Neural cell (in vitro differentiated cells): ENCODE results near the gene URGCP. TPM values are rescaled to one million over a fixed set of nuclear protein-coding genes. Genes with fewer than 3 reads are reported as not detected.

Experiments used
- H2AFZ ChIP-seq: fragments of 200-600, 300-800 bp; sonication (generic), shearing (Covaris generic); 2 replicates; pipeline ENCODE4 v1.6.0; 2014; ENCODE audit warnings: low read depth, mild to moderate bottlenecking, antibody characterized with exemption, low read length, moderate library complexity
- H3F3A ChIP-seq: fragments of 200-600 bp; shearing (Covaris generic); 2 replicates; pipeline ENCODE4 v1.6.1; 2016; ENCODE audit warnings: mild to moderate bottlenecking, moderate library complexity, mixed read lengths, antibody characterized with exemption, low read length; ENCODE audit not compliant: insufficient read depth, poor library complexity, severe bottlenecking
- H3K27ac ChIP-seq: fragments of 200-600, 300-800 bp; sonication (generic), shearing (Covaris generic); 2 replicates; pipeline ENCODE4 v1.5.1; 2014; ENCODE audit warnings: mild to moderate bottlenecking, low read length, moderate library complexity
- H3K27me3 ChIP-seq: fragments of 300-800, 200-600 bp; sonication (generic), shearing (Covaris generic); 2 replicates; pipeline ENCODE4 v1.6.0; 2014; ENCODE audit warnings: mild to moderate bottlenecking, low read depth, low read length, moderate library complexity; ENCODE audit not compliant: insufficient read depth
- H3K36me3 ChIP-seq: fragments of 300-800, 200-600 bp; sonication (generic), shearing (Covaris generic); 2 replicates; pipeline ENCODE4 v1.5.1; 2014; ENCODE audit warnings: mild to moderate bottlenecking, antibody characterized with exemption, low read length, moderate library complexity; ENCODE audit not compliant: insufficient read depth
- H3K4me2 ChIP-seq: fragments of 300-800, 200-600 bp; sonication (generic), shearing (Covaris generic); 2 replicates; pipeline ENCODE4 v1.6.0; 2014; ENCODE audit warnings: mild to moderate bottlenecking, low read length
- H3K4me3 ChIP-seq: fragments of 300-800, 200-600 bp; sonication (generic), shearing (Covaris generic); 2 replicates; pipeline ENCODE4 v1.5.1; 2014; ENCODE audit warnings: mild to moderate bottlenecking, low read length, moderate library complexity
- H3K79me2 ChIP-seq: fragments of 200-600 bp; shearing (Covaris generic); replicated peaks from 2 replicates; pipeline ENCODE4 v1.6.0; 2014; ENCODE audit warnings: mild to moderate bottlenecking, low read length, moderate library complexity; ENCODE audit not compliant: insufficient read depth
- H3K9ac ChIP-seq: fragments of 300-800, 200-600 bp; sonication (generic), shearing (Covaris generic); 2 replicates; pipeline ENCODE4 v1.6.1; 2016; ENCODE audit warnings: mild to moderate bottlenecking, low read length, mixed read lengths
- H3K9me2 ChIP-seq: fragments of 200-600 bp; shearing (Covaris generic); 2 replicates; pipeline ENCODE4 v1.6.1; 2016; ENCODE audit warnings: mild to moderate bottlenecking, low read length, mixed read lengths; ENCODE audit not compliant: insufficient read depth
- H3K9me3 ChIP-seq: fragments of 200-600, 300-800 bp; sonication (generic), shearing (Covaris generic); 2 replicates; pipeline ENCODE4 v1.6.1; 2016; ENCODE audit warnings: mild to moderate bottlenecking, mixed run types, low read length, moderate library complexity, mixed read lengths
- H4K20me1 ChIP-seq: fragments of 200-600 bp; shearing (Covaris generic); 2 replicates; pipeline ENCODE4 v1.6.1; 2016; ENCODE audit warnings: mild to moderate bottlenecking, mixed run types; ENCODE audit not compliant: insufficient read depth
- EP300 ChIP-seq: fragments of 450-650 bp; conservative IDR thresholded peaks from 2 replicates; pipeline ENCODE4 v1.6.1; 2014; ENCODE audit warnings: antibody characterized with exemption, mild to moderate bottlenecking, moderate library complexity; ENCODE audit not compliant: poor library complexity, severe bottlenecking
- EZH2 ChIP-seq: fragments of 200-600, 300-800 bp; shearing (Covaris generic), sonication (generic); IDR thresholded peaks from 2 replicates; pipeline ENCODE4 v1.6.1; 2014; ENCODE audit warnings: antibody characterized with exemption, low read length, borderline replicate concordance, mild to moderate bottlenecking; ENCODE audit not compliant: insufficient read depth, poor library complexity, severe bottlenecking
- MXI1 ChIP-seq: fragments of 450-650 bp; conservative IDR thresholded peaks from 2 replicates; pipeline ENCODE4 v1.6.1; 2014; ENCODE audit warnings: antibody characterized with exemption, mild to moderate bottlenecking; ENCODE audit not compliant: poor library complexity, severe bottlenecking
- POLR2AphosphoS5 ChIP-seq: IDR thresholded peaks from 2 replicates; pipeline ENCODE4 v1.6.1; 2012
- RAD21 ChIP-seq: fragments of 450-650 bp; conservative IDR thresholded peaks from 2 replicates; pipeline ENCODE4 v1.6.1; 2014; ENCODE audit warnings: antibody characterized with exemption, mild to moderate bottlenecking, moderate library complexity
- SMC3 ChIP-seq: fragments of 450-650 bp; conservative IDR thresholded peaks from 2 replicates; pipeline ENCODE4 v1.6.1; 2014; ENCODE audit warnings: antibody characterized with exemption, mild to moderate bottlenecking, moderate library complexity; ENCODE audit not compliant: poor library complexity
- TAF1 ChIP-seq: IDR thresholded peaks from 2 replicates; pipeline ENCODE4 v1.6.1; 2012; ENCODE audit warnings: low read depth
- polyA plus RNA-seq: library from polyadenylated mRNA; depleted of rRNA; stranded (reverse); fragments of >200 nt; gene quantifications from 2 replicates; pipeline ENCODE4 v1.2.3, GENCODE V29; 2014
- TF ChIP-seq, protein P1 (sequence below): IDR thresholded peaks from 2 replicates; pipeline ENCODE4 v1.6.1; 2012; ENCODE audit warnings: borderline replicate concordance
- TF ChIP-seq, protein P2 (sequence below): fragments of 450-650 bp; IDR thresholded peaks from 2 replicates; pipeline ENCODE4 v1.5.1; 2014; ENCODE audit warnings: antibody characterized with exemption, mild to moderate bottlenecking, moderate library complexity; ENCODE audit not compliant: poor library complexity, severe bottlenecking

Gene URGCP
- polyA plus RNA-seq, 1 donor from 2014 or later = 43.0 TPM

- TF ChIP-seq, protein P1, sequence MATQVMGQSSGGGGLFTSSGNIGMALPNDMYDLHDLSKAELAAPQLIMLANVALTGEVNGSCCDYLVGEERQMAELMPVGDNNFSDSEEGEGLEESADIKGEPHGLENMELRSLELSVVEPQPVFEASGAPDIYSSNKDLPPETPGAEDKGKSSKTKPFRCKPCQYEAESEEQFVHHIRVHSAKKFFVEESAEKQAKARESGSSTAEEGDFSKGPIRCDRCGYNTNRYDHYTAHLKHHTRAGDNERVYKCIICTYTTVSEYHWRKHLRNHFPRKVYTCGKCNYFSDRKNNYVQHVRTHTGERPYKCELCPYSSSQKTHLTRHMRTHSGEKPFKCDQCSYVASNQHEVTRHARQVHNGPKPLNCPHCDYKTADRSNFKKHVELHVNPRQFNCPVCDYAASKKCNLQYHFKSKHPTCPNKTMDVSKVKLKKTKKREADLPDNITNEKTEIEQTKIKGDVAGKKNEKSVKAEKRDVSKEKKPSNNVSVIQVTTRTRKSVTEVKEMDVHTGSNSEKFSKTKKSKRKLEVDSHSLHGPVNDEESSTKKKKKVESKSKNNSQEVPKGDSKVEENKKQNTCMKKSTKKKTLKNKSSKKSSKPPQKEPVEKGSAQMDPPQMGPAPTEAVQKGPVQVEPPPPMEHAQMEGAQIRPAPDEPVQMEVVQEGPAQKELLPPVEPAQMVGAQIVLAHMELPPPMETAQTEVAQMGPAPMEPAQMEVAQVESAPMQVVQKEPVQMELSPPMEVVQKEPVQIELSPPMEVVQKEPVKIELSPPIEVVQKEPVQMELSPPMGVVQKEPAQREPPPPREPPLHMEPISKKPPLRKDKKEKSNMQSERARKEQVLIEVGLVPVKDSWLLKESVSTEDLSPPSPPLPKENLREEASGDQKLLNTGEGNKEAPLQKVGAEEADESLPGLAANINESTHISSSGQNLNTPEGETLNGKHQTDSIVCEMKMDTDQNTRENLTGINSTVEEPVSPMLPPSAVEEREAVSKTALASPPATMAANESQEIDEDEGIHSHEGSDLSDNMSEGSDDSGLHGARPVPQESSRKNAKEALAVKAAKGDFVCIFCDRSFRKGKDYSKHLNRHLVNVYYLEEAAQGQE = no peak
- TF ChIP-seq MXI1 = no peak
- no peaks in the 10 kb centered on the region for H3K27me3 ChIP-seq
- H3K79me2 ChIP-seq = no peaks in the 10 kb centered on the region
- no peaks in the 10 kb centered on the region for H3F3A ChIP-seq
- no peak overlapping the region for H3K27ac ChIP-seq
- no peaks in the 10 kb centered on the region for H3K9me3 ChIP-seq
- H3K9ac ChIP-seq = no peak overlapping the region
- H3K4me3 ChIP-seq = no peak overlapping the region
- no peak overlapping the region for H2AFZ ChIP-seq
- H3K36me3 ChIP-seq = no peaks in the 10 kb centered on the region
- H4K20me1 ChIP-seq = no peaks in the 10 kb centered on the region
- no peak overlapping the region for H3K4me2 ChIP-seq
- no peaks in the 10 kb centered on the region for H3K9me2 ChIP-seq
These were observed 15.0 kb upstream of the URGCP start for GRCh38 chr7:43921423-43921822.

GRCh38 chr7:43915907-43916306 lies 9.5 kb upstream of the URGCP start:
- no peak for TF ChIP-seq RAD21
- no peaks in the 10 kb centered on the region for H3F3A ChIP-seq

GRCh38 chr7:43914795-43915194 lies 8.4 kb upstream of the URGCP start:
- no peaks in the 10 kb centered on the region for H3K79me2 ChIP-seq
- H3K27ac ChIP-seq = no peak overlapping the region
- H2AFZ ChIP-seq = no peak overlapping the region
- H3F3A ChIP-seq = no peaks in the 10 kb centered on the region
- H3K9me3 ChIP-seq = no peaks in the 10 kb centered on the region
- H3K36me3 ChIP-seq = no peaks in the 10 kb centered on the region
- H3K9ac ChIP-seq = no peak overlapping the region
- no peak overlapping the region for H3K4me2 ChIP-seq
- TF ChIP-seq MXI1 (no peak), SMC3 (no peak), EZH2 (no peak), POLR2AphosphoS5 (no peak), RAD21 (no peak), TAF1 (no peak), EP300 (no peak)
- TF ChIP-seq, protein P2, sequence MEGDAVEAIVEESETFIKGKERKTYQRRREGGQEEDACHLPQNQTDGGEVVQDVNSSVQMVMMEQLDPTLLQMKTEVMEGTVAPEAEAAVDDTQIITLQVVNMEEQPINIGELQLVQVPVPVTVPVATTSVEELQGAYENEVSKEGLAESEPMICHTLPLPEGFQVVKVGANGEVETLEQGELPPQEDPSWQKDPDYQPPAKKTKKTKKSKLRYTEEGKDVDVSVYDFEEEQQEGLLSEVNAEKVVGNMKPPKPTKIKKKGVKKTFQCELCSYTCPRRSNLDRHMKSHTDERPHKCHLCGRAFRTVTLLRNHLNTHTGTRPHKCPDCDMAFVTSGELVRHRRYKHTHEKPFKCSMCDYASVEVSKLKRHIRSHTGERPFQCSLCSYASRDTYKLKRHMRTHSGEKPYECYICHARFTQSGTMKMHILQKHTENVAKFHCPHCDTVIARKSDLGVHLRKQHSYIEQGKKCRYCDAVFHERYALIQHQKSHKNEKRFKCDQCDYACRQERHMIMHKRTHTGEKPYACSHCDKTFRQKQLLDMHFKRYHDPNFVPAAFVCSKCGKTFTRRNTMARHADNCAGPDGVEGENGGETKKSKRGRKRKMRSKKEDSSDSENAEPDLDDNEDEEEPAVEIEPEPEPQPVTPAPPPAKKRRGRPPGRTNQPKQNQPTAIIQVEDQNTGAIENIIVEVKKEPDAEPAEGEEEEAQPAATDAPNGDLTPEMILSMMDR = no peak
- TF ChIP-seq, protein P1 = no peak
- no peaks in the 10 kb centered on the region for H3K9me2 ChIP-seq
- H3K27me3 ChIP-seq = no peaks in the 10 kb centered on the region
- no peaks in the 10 kb centered on the region for H4K20me1 ChIP-seq
- no peak overlapping the region for H3K4me3 ChIP-seq

More at GRCh38 chr7:43915907-43916306, 9.5 kb upstream of the URGCP start:
- Histone ChIP-seq H4K20me1 (no peaks in the 10 kb centered on the region), H2AFZ (no peak overlapping the region), H3K9me2 (no peaks in the 10 kb centered on the region), H3K4me3 (no peak overlapping the region), H3K79me2 (no peaks in the 10 kb centered on the region), H3K9ac (no peak overlapping the region), H3K4me2 (no peak overlapping the region), H3K27ac (no peak overlapping the region), H3K27me3 (no peaks in the 10 kb centered on the region), H3K36me3 (no peaks in the 10 kb centered on the region), H3K9me3 (no peaks in the 10 kb centered on the region)
